SW 1271 (cell line): Measurements from ENCODE around the gene AQP12B.

Experiments
- DNase-seq, 2 experiments: peaks; one replicate each; lab custom pipeline; 2025; lab: John Stamatoyannopoulos, UW

AQP12B gene

DNA sequence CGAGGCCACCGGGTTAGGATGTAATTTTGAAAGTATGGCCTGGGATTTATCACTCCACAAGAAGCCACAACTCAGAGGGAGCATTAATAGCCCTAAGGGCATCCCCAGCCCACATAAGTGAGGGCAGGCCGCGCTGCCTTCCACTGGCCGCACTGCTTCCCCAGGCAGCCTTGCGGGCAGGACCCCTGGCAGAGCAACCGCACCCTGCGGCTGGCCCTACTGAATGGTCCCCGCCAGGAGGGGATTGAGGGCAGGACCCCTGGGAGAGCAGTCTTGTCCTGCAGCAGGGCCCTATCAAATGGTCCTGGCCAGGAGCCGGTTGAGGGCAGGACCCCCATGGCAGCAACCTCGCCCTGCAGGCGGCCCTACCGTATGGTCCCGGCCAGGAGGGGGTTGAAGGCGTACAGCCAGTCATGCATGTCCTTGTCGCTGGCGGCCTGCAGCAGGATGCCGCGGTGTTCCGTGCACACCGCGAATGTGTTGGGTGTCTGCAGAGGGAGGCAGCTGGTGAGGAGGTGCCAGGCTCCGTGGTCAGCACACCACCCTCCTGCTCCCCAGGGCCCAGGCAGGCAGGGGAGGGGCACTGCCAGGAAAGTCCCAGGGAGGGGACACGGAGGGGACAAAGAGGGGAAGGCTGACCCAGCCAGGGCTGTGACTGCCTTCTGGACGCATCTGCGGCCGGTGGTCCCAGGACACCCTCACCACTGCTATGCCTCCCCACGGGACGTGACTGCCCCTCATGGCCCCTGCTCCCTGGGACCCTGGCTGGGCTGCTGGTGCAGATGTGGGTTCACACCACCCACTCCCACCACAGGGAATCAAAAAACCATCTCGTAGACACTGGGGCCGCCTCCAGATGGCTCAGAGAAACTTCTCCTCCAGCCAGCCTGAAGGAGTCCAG lies 35.2 kb upstream of the AQP12B start:
- no peak for DNase-seq

DNA sequence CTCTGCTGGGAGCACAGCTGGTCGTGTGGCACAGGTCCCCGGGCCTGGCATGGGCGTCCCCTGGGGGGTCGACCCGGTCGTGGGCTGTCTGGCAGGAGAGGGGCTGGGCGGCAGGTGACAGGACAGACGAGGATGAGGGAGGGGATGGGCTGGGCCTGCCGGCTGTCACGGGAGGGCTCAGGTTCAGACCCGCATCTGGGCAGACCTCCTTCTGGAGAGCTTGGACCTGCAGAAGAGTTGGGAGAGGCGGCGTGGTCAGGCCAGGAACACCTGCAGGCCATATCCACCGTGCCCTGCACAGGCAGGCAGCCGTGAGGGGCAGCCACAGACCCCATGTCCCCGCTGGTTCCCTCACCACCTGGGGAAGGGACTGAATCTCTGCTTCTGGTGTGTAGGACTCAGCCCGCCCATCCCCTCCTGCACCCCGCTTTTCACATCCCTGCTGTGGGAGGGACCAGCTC lies 34.5 kb upstream of the AQP12B start:
- DNase-seq = no peak

- no peak for DNase-seq
These were observed 33.6 kb upstream of the AQP12B start for GRCh38 chr2:240716130-240716798.

DNA sequence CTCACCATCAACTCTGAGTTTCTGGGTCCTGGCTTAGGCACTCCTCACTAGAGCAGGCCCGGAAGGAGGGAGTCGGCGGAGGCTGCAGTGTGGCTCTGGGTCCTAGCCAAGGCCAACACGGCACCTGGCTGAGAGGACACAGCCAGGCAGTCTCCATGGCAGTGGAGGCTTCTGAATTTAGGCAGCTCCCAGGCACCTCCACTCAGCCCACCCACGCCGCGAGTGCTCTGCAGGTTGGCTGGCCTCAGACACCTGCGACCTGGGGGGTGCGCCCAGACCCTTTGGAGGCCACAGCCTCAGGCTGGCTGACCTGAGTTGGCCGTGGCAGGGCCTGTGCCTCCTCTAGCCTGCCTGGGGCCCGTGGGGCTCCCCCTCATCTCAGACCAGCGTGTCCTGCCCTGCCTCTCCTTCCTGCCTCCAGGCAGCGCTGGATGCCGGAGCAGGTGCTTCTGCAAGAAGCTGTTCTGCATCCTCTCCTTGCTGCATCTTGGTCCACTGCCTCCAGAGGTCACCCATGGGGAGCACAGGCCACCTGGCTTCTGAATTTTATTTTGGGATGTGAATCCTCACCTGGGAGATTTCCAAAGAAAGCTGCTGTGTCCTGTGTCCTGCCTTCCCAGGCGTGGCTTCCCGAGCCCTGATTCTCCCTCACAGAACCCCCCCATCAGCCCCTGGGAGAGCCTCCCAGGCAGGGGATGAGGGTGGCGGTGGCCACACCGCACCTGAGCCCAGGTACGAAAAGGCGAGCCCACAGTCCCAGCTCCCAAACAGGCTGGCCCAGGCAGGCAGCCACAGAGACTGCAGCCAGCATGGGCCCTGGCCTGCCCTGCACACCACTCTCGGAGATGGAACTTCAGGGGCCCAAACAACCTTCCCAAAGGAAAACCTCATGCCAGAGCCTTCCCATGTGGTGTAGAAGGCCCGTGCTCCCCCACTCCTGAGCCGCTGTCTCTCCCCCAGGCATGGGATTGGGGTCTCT lies 32.4 kb upstream of the AQP12B start:
- DNase-seq = no peak

GRCh38 chr2:240713928-240714746 lies 31.5 kb upstream of the AQP12B start:
- DNase-seq = no peak

- no peak for DNase-seq
These were observed 30.6 kb upstream of the AQP12B start for GRCh38 chr2:240713071-240713927.

DNA sequence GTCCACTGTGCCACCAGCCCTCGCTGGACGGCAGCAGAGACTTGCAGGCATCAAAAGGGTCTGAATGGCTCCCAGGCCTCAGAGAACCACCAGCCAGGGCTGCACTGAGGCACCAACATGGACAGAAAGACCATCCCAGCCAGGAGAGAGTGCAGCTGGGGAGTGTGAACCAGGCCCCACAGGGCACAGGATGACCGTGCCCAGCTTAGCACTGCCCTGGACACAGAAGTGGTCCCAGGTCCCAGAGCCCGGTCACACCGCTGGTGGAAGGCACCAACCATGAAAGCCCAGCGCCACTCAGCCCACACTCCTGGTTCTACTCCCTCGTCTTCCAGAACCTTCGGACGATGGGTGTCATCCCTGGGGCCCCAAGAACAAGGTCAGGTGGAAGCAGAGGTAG lies 29.4 kb upstream of the AQP12B start:
- no peak for DNase-seq

- DNase-seq = no peak
These were observed 29.0 kb upstream of the AQP12B start for GRCh38 chr2:240711701-240712100.

DNA sequence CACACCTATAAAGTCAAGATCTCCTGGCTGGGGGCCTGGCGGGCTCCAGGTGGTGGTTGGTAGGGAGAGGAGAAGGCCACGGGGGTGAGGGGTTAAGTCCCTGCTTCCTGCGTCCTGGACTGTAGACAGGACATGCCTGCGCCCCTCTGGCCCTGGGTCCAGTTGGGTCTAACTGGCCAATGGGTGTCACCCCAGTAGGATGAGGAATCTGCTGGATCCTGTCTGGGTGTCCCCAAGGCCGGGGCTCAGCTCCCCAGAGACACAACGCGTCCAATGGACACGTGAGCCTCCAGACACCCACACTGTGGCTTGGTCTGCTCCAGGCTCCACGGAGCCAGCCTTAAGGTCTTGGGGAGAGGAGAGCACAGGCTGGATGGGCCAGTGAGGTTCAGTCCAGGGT lies 28.6 kb upstream of the AQP12B start:
- no peak for DNase-seq

DNA sequence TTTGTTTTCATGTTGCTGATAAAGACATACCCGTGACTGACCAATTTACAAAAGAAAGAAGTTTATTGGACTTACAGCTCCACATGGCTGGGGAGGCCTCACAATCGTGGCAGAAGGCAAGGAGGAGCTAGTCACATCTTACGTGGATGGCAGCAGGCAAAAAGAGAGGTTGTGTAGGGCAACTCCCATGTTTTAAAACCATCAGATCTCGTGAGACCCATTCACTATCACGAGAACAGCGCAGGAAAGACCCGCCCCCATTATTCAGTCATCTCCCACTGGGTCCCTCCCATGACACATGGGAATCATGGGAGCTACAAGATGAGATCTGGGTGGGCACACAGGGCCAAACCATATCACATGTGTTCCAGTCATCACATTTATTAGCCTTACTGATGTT lies 25.8 kb upstream of the AQP12B start:
- no peak for DNase-seq

DNA sequence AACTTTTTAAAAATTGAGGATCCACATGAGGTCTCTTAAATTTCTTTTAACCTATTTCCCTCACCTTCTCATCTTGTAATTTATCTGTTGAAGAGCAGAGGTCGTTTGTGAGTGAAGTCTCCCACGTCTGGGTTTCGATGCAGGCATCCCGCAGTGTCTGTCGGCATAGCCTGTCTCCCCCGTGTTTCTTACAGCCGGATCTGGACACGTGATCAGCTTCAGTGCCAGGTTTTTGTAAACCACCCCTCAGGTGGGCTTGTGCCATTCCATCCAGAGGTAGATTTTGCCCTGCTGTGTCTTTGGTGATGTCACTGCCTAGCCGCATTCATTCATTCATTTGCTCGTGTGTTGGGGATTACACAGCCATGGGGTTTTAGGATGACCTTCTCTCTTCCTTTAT lies 25.1 kb upstream of the AQP12B start:
- no peak for DNase-seq

DNA sequence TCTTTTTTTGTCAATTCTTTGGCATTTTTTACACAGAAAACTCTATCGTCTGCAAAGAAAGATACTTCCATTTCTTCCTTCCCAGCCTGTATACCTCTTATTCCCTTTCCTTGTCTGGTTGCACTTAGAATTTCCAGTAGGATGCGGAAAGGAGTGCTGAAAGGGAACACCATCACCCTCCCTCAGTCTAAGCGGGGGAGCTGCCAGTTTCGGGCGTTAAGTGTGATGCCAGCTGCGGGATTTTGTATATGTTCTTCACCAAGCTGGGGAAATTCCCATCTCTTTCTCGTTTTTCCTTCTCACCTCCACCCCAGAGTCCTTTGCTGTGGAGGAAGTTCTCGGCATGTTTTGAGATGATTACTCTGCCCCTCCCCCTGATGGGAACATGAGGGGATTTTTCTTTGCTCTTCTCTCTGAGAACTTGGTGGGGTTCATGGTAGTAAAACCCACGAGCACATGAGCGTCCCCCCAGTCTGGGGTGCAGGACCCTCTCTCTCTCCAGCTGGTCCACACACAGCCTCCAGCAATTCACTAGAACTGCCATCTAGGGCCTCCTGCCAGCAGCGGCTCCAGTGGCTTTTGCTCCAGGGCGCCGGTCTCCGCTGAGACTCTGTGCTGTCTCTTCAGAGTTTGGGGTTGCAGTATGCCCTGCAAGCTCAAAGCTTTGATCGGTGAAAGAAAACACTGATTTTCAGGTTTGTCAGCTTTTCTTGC lies 24.5 kb upstream of the AQP12B start:
- no peak for DNase-seq

DNA sequence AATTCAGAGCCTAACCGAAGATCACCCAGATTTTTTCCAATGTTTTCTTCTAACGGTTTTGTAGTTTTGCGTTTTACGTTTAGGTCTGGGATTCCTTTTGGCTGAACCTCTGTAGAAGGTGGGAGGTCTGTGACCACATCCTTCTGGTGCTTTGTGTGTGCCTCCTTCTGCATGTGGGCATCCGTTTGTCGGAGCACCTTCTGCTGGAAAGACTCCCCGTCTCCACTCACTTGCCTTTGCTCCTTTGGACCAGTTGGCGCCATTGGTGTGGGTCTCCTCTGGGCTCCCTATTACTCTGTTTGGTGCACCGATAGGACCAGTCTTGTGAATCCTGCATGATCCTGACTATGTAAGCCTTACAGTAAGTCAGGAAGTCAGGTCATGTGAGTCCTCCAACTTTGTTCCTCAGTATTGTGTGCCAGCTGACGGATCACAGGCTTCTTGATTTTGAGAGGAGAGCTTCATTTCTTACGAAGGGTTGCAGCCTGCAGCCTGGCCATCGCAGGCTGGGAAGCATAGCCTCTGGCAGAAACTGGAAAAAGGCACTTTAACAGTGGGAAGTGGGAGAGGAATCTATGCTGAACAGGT lies 22.6 kb upstream of the AQP12B start:
- DNase-seq = no peak

DNA sequence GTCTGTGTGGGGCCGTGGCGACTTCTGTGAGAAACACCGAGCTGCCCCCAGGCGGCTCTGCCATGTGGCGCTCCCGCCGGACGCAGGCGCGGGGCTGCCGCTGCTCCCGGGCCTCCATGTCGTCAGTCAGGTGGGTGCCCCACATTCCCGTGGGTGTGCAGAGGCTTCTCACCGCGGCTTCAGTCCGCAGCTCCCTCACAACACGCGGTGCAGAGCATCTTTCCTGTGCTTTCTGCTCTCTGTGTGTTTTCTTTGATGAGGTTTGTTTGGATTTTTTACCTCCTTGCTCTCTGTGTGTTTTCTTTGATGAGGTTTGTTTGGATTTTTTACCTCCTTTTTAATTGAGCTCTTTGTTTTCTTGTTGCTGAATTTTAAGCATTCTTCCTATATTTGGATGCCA lies 22.0 kb upstream of the AQP12B start:
- DNase-seq = no peak

- DNase-seq = no peak
These were observed 21.0 kb upstream of the AQP12B start for GRCh38 chr2:240703417-240704341.

DNA sequence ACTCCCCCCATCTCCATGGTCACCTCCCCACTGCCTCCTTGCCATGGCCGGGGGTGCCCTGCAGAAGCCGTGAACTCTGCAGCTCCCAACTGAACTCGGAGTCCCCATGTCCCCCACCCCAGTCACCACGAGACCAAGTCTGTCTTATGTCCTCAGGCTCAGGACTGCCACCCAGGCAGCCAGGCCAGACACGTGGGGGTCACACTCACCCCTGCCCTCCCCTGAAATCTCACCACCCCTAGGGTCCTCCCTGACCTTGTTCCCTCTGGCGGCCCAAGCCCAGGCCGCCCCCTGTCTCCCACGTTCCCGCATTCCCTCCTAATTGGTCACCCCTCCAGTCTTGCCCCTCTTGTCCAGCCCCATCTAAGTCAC lies 19.9 kb upstream of the AQP12B start:
- no peak for DNase-seq

- DNase-seq = no peak
These were observed 19.3 kb upstream of the AQP12B start for GRCh38 chr2:240701736-240702639.
